HG02938 (cell line): ENCODE results near the gene RUNDC3A.

Source experiments
- ATAC-seq: cut with Tn5 transposase; IDR thresholded peaks from one replicate; pipeline ENCODE4 v1.9.1; 2021; ENCODE audit warnings: mild to moderate bottlenecking, moderate library complexity; ENCODE audit not compliant: unreplicated experiment

Gene RUNDC3A

GRCh38 chr17:44308320-44308818 is at the start of gene RUNDC3A:
TSS of gene RUNDC3A (plus strand) at chr17:44308601. CDS start at chr17:44308833, 232 bp downstream.
- ATAC-seq, result no peak

- no peak for ATAC-seq
These were observed 49.5 kb upstream of the RUNDC3A start for GRCh38 chr17:44258811-44259351.

- no peak for ATAC-seq
These were observed 48.1 kb upstream of the RUNDC3A start for GRCh38 chr17:44260296-44260695.

- ATAC-seq, result no peak
These were observed 45.7 kb upstream of the RUNDC3A start for GRCh38 chr17:44262654-44263225.

GRCh38 chr17:44263345-44263902 is 45.0 kb upstream of the RUNDC3A start:
- ATAC-seq, result no peak

GRCh38 chr17:44266402-44267164 is 41.8 kb upstream of the RUNDC3A start:
- no peak for ATAC-seq

- ATAC-seq, result no peak
These were observed 41.3 kb upstream of the RUNDC3A start for GRCh38 chr17:44267165-44267455.

GRCh38 chr17:44267818-44268490 is 40.4 kb upstream of the RUNDC3A start, which contains the start of gene SLC4A1:
TSS of gene SLC4A1 (minus strand) at chr17:44268135. CDS start at chr17:44262866, 5,269 bp downstream.
- no peak for ATAC-seq

- ATAC-seq, result no peak
These were observed 39.5 kb upstream of the RUNDC3A start for GRCh38 chr17:44268709-44269534.

GRCh38 chr17:44269535-44270240 is 38.7 kb upstream of the RUNDC3A start:
- no peak for ATAC-seq

GRCh38 chr17:44272321-44272951 is 36.0 kb upstream of the RUNDC3A start:
- ATAC-seq, result no peak

GRCh38 chr17:44272954-44273353 is 35.4 kb upstream of the RUNDC3A start:
- no peak for ATAC-seq

GRCh38 chr17:44273607-44274006 is 34.8 kb upstream of the RUNDC3A start:
- ATAC-seq, result no peak

GRCh38 chr17:44277976-44278375 is 30.4 kb upstream of the RUNDC3A start:
- ATAC-seq, result no peak

- no peak for ATAC-seq
These were observed 29.1 kb upstream of the RUNDC3A start for GRCh38 chr17:44279346-44279665.

GRCh38 chr17:44279666-44280391 is 28.6 kb upstream of the RUNDC3A start:
- ATAC-seq, result no peak

- ATAC-seq, result no peak
These were observed 27.9 kb upstream of the RUNDC3A start for GRCh38 chr17:44280392-44280937.

- no peak for ATAC-seq
These were observed 26.8 kb upstream of the RUNDC3A start for GRCh38 chr17:44281570-44281969.

- no peak for ATAC-seq
These were observed 26.1 kb upstream of the RUNDC3A start for GRCh38 chr17:44282264-44282663.
